T follicular helper cell (primary cell): ENCODE results near the gene BTLA.
"Not testable (repeated sequence)": the region's sequence is repeated elsewhere in the genome, so short reads cannot be mapped to it uniquely, and the experiment has no call there.

Experiments
- DNase-seq: peaks from one replicate; pipeline ENCODE4 v3.0.0-alpha.2; 2020; ENCODE audit warnings: low read depth
- total RNA-seq, 2 experiments: gene quantifications; one replicate each; lab custom pipeline; 2026; lab: John Stamatoyannopoulos, UW

The BTLA gene, protein sequence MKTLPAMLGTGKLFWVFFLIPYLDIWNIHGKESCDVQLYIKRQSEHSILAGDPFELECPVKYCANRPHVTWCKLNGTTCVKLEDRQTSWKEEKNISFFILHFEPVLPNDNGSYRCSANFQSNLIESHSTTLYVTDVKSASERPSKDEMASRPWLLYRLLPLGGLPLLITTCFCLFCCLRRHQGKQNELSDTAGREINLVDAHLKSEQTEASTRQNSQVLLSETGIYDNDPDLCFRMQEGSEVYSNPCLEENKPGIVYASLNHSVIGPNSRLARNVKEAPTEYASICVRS
- 17.4 to 23.5 reads per million in 2 experiments for total RNA-seq

- peak; percentile 12 for DNase-seq
These were observed at the start of gene BTLA for GRCh38 chr3:112498914-112499711. TSS of gene BTLA (minus strand) at chr3:112499472. CDS start at chr3:112499358, 114 bp downstream.

- DNase-seq = no peak
These were observed 47.0 kb upstream of the BTLA start for GRCh38 chr3:112546216-112546759.

- no peak for DNase-seq
These were observed 40.8 kb upstream of the BTLA start for GRCh38 chr3:112539825-112540650.

DNA sequence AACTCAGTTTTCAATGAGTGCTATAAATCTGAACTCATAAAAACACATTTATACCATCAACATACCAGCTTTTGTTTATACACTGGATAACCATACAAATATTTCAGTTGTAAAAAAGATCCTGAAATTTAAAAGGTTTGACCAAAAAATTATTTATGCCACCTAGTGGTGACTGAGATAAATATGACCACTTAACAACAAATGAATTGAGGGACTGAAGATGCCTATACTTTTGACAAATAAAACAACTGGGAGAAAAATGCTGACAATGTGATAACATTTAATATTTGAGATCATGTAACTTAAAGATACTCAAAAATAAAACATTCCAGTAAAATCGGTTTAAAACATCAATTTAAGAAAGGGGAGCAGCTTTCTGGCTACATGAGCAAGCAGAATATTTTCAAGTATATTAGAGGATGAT is 32.1 kb upstream of the BTLA start:
- no peak for DNase-seq

DNA sequence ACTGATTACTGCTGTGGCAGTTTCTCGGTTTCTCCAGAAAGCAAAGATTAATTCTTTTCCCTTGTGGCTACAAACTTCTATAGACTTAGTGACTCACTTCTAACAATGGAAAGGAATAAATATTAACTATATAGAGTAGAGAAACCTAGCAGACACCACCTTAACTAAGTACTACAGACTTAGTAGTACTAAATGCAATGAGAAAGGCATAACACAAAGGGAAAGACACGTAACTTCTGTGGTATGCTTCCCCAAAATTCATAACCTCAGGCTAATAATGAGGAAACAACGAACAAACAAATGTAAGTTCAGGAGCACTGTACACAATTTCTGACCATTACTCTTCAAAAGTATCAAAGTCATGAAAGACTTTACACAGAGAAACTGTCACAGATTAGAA is 31.3 kb upstream of the BTLA start:
- DNase-seq = no peak

DNA sequence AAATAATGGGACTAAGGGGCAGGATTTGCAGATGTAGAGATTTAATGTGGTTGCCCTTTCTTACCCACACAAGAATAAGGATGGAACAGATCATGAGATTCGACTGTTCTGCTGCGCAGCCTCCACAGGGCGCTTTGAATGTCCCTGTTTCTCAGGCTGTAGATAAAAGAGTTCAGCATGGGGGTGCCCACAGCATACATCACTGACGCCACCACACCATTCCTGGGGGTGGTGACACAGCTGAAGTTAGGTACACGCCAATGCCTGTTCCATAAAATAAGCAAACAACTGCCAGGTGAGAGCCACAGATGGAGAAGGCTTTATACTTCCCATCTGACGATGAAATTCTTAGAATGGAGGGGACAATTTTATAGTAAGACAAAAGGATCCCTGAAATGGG is 24.9 kb upstream of the BTLA start:
- DNase-seq = not testable (repeated sequence)

DNA sequence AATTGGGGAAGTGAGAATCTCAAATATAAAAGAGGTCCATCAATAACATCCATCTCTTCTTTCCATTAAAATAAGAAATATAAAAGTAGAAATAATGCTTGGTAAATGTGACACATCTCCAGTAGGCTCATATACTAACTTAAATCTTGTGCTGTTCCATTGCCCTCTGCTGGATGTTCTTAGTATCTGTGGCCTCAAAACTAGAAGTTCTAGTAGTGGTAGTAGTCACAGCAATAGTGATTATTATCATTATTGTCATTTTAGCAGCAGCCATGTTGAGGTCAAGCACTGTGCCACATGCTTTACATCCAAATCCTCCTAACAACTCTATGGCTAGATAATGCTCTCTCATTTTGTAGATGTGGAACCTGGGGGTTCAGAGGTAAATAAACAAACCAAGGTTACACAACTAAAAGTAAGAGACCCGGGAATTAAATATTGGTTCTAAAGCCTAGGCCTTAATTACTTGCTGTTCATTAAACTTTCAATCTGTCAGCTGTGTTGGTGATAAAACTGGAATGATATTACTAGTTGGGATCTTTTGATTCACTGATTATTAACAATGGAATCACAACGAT is 20.2 kb upstream of the BTLA start:
- peak; percentile 12 for DNase-seq

- not testable (repeated sequence) for DNase-seq
These were observed 19.7 kb upstream of the BTLA start for GRCh38 chr3:112518970-112519369.

DNA sequence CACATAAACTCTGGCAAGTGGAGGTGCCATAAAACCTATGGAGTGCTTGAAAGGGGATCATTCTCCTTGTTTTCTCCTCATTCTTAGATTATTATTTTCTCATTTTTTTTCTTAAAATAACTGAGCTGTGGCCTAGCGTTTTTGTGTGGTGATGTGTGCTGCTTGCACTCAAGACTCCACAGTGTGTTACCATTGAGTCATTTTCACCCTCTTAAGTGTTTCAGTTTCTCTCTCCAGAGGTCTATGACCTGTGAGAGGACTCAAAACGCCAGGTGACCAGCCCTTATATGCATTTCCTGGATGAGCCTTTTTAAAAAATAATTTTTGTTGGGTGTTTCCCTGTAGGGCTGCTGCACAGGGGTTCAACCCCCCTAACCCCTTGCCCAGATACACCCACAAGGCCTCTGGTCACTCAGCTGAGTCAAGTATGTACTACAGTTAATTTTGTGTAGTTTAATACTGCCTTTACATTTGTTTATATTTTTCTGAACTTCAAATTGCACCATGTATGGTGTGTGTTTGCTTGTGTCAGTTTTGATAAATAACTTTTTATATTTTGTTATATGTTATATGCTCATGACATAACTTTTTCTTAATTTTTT is 15.4 kb upstream of the BTLA start:
- DNase-seq = no peak

- no peak for DNase-seq
These were observed 13.0 kb upstream of the BTLA start for GRCh38 chr3:112512320-112512719.

DNA sequence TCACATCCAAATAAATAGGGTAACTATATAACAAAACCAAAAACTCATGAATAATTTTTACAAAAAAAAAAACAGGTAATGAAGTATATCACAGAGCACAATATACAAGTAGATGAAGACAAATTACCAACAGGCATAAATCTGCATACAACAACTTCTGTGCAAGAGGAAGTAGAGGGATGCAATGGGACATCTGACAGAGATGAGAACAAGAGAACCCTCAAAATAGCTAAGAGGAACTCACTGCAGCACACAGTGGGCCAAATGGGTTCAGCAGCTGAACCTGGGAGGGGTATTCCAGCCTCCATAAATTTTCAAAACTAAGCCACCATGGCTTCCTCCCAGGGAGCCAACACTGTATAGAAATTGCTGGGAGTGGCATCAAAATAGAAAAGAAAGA is 9.6 kb upstream of the BTLA start:
- no peak for DNase-seq

GRCh38 chr3:112508261-112508660 is 9.0 kb upstream of the BTLA start:
- no peak for DNase-seq

DNA sequence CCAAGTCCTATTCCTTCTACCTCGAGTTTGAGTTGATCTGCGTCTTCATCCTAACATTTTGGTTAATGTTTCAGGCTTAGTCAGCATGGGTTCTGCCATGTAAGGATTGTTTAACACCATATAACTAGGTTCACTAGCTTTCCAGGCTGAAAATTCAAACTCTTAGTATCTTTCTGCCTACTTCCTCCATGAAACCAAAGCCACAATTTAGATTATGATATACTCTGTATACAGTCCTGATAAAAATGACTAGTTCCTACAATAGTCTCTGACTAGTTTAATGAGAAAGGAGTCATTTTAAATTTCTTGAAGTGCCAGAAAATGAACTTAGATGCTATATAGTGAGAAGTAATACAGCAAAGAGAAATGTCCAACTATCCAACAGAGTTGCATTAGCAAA is 6.6 kb upstream of the BTLA start:
- DNase-seq = no peak

DNA sequence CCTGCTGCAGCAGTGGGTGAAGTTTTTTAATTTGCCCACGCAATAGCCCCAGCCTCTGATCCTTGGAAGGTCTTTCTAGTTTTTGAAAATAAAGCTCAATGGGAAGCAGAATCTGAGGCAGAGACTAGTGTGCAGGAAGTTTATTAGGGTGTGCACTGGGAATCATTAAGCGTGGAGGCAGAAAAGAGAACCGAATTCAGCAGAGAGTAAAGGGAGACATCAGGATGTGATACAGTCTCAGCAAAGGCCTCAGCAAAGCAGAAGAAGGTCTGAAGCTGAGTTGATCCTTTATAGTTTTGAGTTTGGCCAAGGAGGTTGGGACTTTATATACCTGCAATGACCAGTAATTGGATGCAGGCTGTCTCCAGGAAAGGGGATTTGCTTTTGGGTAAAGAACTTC is 4.9 kb upstream of the BTLA start:
- DNase-seq = no peak

DNA sequence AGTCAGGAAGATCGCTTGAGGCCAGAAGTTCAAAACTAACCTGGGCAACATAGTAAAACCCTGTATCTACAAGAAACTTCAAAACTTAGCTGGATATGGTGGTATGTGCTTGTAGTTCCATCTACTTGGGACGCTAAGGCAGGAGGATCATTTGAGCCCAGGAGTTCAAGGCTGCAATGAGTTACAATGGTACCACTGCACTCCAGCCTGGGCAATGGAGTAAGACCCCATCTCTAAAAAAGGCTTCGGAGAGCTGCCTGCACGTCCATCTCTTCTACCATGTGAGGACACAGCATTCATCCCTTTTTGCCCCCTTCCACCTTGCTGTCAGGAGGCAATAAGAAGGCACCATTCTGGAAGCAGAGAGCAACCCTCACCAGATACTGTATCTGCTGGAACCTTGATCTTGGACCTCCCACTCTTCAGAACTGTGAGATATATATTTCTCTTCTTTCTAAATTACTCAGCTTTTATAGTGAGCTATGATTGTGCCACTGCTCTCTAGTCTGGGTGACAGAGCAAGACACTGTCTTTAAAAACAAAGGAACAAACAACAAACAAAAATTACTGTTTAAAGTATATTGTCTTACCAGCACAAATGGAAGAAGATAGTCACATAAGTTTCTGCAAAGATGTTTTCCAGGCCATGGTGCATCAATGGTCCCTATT is 4.2 kb upstream of the BTLA start:
- no peak for DNase-seq

DNA sequence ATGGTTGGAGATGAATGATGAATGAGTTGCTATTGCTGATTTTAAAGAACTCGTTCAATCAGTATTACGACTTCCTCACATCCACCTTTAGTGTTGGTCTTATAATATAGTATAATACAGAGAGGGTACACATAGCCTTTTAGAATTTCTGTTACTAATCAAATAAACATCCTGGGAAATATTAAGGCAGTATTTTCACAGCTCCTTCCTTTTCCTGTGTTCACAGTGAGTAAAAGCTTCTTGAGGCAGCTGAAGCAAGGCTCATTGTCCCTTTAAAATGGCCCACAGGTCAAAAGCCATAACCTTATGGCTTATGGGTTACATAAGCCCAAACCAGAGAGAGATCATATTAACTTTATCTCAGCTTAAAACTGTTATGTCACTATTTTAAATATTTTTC is 1.3 kb upstream of the BTLA start:
- no peak for DNase-seq

DNA sequence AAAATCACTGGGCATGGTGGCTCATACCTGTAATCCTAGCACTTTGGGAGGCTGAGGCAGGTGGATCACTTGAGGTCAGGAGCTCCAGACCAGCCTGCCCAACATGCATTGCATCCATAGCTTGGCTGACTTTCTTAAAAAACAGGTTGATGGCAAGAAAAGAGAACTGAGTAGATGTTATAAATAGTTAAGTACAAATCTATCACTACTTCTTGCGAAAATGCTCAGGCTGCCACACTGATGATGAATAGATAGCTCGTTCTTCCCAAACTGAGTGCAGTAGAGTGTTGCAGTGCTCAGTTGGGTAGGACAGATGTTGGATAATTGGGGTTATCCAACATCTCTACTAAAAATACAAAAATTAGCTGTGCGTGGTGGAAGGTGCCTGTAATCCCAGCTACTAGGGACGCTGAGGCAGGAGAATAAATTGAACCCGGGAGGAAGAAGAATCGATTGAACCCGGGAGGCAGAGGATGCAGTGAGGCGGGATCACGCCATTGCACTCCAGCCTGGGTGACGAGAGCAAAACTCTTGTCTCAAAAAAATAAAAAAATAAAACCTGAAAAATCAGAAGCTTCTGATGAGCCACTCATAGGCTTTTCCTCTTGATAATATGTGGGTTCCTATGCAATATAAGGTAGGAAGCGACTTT is 1.2 kb downstream of the BTLA start:
- DNase-seq = no peak

DNA sequence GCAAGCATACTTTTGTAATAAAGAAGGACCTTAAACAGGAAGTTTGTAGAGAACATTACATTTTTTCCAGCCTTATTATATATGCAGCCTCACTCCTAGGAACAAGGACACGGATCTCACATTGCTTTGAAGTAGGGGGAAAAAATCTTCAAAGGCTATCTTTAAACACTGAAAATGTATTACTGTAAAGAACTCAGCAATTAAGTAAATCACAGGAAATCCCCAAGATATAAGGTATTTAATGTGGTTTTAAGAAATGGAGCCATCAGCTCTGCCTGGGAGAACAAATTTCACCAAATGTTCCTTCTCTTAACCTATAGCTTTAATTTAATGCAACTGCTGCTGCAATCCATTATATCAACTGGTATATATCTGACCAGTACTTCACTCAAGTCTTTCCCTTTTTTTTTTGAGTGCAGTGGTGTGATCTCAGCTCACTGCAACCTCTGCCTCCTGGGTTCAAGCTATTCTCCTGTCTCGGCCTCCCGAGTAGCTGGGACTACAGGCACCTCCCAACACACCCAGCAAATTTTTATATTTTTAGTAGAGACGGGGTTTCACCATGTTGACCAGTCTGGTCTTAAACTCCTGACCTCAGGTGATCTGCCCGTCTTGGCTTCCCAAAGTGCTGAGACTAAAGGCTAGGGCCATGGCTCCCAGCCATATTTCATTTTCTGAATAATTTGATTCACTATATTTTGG is 2.8 kb downstream of the BTLA start:
- DNase-seq = no peak

- not testable (repeated sequence) for DNase-seq
These were observed 4.9 kb downstream of the BTLA start for GRCh38 chr3:112494448-112494767.

- no peak for DNase-seq
These were observed 7.1 kb downstream of the BTLA start for GRCh38 chr3:112492124-112492523.
